A549 treated with CORT108297 at 1 μM for 4 hours (cell line): ENCODE results near the gene GPC5. TPM values are rescaled to one million over a fixed set of nuclear protein-coding genes. Genes with fewer than 3 reads are reported as not detected.

Source experiments
- total RNA-seq: library from RNA; stranded (reverse); fragments of 200-300 nt; extraction: Qiagen RNA extraction; gene quantifications from 5 replicates; pipeline ENCODE4 v1.2.3, GENCODE V29; 2022

The GPC5 gene
- total RNA-seq = 0.02 TPM in 1 of 5 replicates, not detected in the others

GRCh38 chr13:91398413-91399188 is at the start of gene GPC5:
Gene GPC5 (plus strand): TSS chr13:91398621.

Other genes with a start within 250 kb of the GPC5 start
- 0.83 to 2.1 TPM (median 1.6 TPM) in 5 replicates for gene MIR17HG, start 50.9 kb upstream of the GPC5 start, total RNA-seq